CD4-positive, alpha-beta memory T cell (primary cell): Measurements from ENCODE around the gene HDAC4. TPM values are rescaled to one million over a fixed set of nuclear protein-coding genes. Genes with fewer than 3 reads are reported as not detected.
"Not testable (repeated sequence)": the region's sequence is repeated elsewhere in the genome, so short reads cannot be mapped to it uniquely, and the experiment has no call there.

Experiments used
- CTCF ChIA-PET: fragments of 350-600 bp; sonication (Branson Sonifier 250); formaldehyde crosslinking; loops from one replicate; lab custom pipeline; 2021; ENCODE audit warnings: inconsistent platforms; ENCODE audit not compliant: partially characterized antibody; lab: Charles Lee
- POLR2A ChIA-PET: fragments of 350-600 bp; sonication (Branson Sonifier 250); formaldehyde crosslinking; loops from one replicate; lab custom pipeline; 2021; ENCODE audit not compliant: partially characterized antibody; lab: Charles Lee
- DNase-seq, 5 donors: peaks; one replicate each; pipeline versions ENCODE4 v3.0.0 to v3.0.0-alpha.2; 2020 to 2022; ENCODE audit warnings: mixed read lengths in 1 of 5
- H3K27ac ChIP-seq: one replicate; pipeline ENCODE4 v1.7.0; 2013; ENCODE audit warnings: low read depth, low read length
- H3K27me3 ChIP-seq: 2 replicates; pipeline ENCODE4 v1.7.0; 2013; ENCODE audit warnings: mild to moderate bottlenecking, low read length, moderate library complexity; ENCODE audit not compliant: insufficient read depth
- H3K36me3 ChIP-seq: 2 replicates; pipeline ENCODE4 v1.7.0; 2013; ENCODE audit warnings: mild to moderate bottlenecking, low read length, moderate library complexity; ENCODE audit not compliant: insufficient read depth
- H3K4me1 ChIP-seq: 2 replicates; pipeline ENCODE4 v1.7.0; 2013; ENCODE audit warnings: mild to moderate bottlenecking, low read length, moderate library complexity; ENCODE audit not compliant: insufficient read depth
- H3K4me3 ChIP-seq, 2 donors: one replicate each; pipeline ENCODE4 v1.7.0; 2013; ENCODE audit warnings: low read length in 2 of 2, mild to moderate bottlenecking in 1 of 2
- H3K9me3 ChIP-seq, 2 donors: one replicate each; pipeline ENCODE4 v1.7.0; 2013; ENCODE audit warnings: low read length in 2 of 2, control low read depth in 1 of 2; ENCODE audit not compliant: control insufficient read depth in 1 of 2
- H3K27ac Mint-ChIP-seq, 7 donors: one replicate each; pipeline ENCODE4 v1.8.0; 2020 to 2021; ENCODE audit warnings: mixed read lengths in 7 of 7, mild to moderate bottlenecking in 6 of 7, inconsistent platforms in 3 of 7, moderate library complexity in 3 of 7
- H3K27me3 Mint-ChIP-seq, 2 donors: one replicate each; pipeline ENCODE4 v1.8.0; 2020 to 2021; ENCODE audit warnings: mixed read lengths in 2 of 2
- H3K36me3 Mint-ChIP-seq, 2 donors: one replicate each; pipeline ENCODE4 v1.8.0; 2020 to 2021; ENCODE audit warnings: mixed read lengths in 2 of 2, inconsistent platforms in 1 of 2, mild to moderate bottlenecking in 1 of 2
- H3K4me1 Mint-ChIP-seq, 4 donors: one replicate each; pipeline ENCODE4 v1.8.0; 2020 to 2021; ENCODE audit warnings: mixed read lengths in 4 of 4, mild to moderate bottlenecking in 1 of 4
- H3K4me3 Mint-ChIP-seq, 8 donors: one replicate each; pipeline ENCODE4 v1.8.0; 2020 to 2021; ENCODE audit warnings: mixed read lengths in 8 of 8, mild to moderate bottlenecking in 7 of 8, moderate library complexity in 6 of 8, inconsistent platforms in 3 of 8
- H3K9me3 Mint-ChIP-seq, 8 donors: one replicate each; pipeline ENCODE4 v1.8.0; 2020 to 2021; ENCODE audit warnings: mixed read lengths in 8 of 8, mild to moderate bottlenecking in 5 of 8, inconsistent platforms in 3 of 8, moderate library complexity in 1 of 8
- intact Hi-C: fragments of 100-400 bp; cut with micrococcal nuclease; formaldehyde crosslinking; loops from one replicate; pipeline ENCODE4 v1.15.1; 2023
- polyA plus RNA-seq, 2 donors: library from polyadenylated mRNA; unstranded; fragments of 300-500 nt; fragmentation: Illumina TruSeq; gene quantifications; one replicate each; pipeline ENCODE4 v1.2.3, GENCODE V29; 2021
- total RNA-seq, 2 experiments: library from RNA; stranded (reverse); gene quantifications; one replicate each; pipeline ENCODE4 v1.2.3, GENCODE V29; 2021

The HDAC4 gene
- total and polyA plus RNA-seq, 4 experiments from 2014 or later, result 1.4 to 59.7 (median 30.4) TPM

DNA sequence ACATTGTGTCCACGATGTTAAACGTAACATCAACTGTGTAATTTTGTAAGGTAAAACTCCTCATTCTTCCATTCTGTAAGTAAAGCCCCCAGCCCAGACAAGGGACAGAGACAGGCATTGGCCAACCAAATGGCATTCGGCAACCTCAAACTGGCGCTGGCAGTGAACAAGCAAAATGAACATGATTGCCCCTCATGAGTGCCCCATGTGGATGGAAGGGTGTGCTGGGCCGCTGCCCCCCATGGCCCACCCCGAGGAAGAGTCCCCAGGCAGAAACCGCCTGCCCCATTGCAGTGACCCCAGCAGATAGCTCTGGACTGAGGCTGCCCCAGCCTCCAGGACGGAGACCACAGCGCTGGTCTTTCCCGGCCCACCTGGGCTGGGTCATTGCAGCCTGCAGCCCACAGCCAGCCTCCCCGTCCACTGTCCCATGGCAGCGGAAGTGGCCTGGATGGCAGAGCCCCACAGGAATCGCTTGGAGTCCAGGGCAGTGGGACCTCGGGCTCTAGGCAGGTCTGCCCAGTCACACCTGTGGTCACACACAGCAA is 220.2 kb downstream of the HDAC4 start:
- no peak for DNase-seq
- H3K9me3 Mint-ChIP-seq, result peaks cover 0 to 19% (median 8%) of the 10 kb centered on the region in 8 donors
- H3K4me3 ChIP-seq, result no peak overlapping the region
- H3K4me1 Mint-ChIP-seq, result peaks cover 0 to 2% (median 0%) of the 10 kb centered on the region in 4 donors
- no peak overlapping the region for H3K27ac ChIP-seq
- CTCF ChIA-PET, result no interaction called here
- H3K36me3 Mint-ChIP-seq, result peaks cover 58 to 72% of the 10 kb centered on the region in 2 donors
- intact Hi-C loops, result no loop called here
- no peak overlapping the region for H3K27ac Mint-ChIP-seq
- no peak overlapping the region for H3K4me3 Mint-ChIP-seq
- H3K9me3 ChIP-seq, result no peaks in the 10 kb centered on the region
- POLR2A ChIA-PET, result no interaction called here
- H3K36me3 ChIP-seq, result peaks cover 32% of the 10 kb centered on the region
- no peaks in the 10 kb centered on the region for H3K4me1 ChIP-seq
- no peaks in the 10 kb centered on the region for H3K27me3 ChIP-seq
- no peaks in the 10 kb centered on the region for H3K27me3 Mint-ChIP-seq

DNA sequence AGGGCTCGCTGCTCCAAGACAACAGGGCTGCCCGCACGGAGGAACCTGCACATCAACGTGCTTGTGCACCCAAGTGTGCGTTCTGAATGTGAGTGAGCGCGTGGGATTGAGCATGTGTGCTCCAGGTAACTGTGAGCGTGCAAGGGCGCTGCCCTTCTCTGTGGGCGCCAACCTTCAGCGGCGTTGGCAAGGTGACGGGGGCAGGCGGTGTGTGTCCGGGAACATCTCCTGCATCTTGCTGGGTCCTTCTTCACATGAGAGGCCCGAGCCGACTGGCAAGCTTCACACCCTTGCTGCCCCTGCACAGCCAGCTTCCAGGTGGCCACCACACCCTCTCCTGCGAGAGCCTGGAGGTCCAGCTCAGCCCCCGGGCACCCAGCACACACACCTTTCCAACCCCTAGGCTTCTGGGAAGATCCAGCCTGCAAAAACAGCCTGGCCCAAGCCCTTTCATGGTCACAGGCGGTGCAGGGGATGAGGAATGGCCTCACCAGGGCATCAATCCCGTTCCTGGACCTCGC is 220.9 kb downstream of the HDAC4 start:
- peaks cover 0 to 26% (median 11%) of the 10 kb centered on the region in 8 donors for H3K9me3 Mint-ChIP-seq
- no peak overlapping the region for H3K4me3 Mint-ChIP-seq
- ChIA-PET CTCF (no interaction called here), POLR2A (no interaction called here)
- no peak overlapping the region for H3K27ac Mint-ChIP-seq
- no peak for DNase-seq
- no peak overlapping the region for H3K27ac ChIP-seq
- H3K9me3 ChIP-seq, result peaks cover 0 to 6% of the 10 kb centered on the region in 2 donors
- no peak overlapping the region for H3K4me3 ChIP-seq
- peaks cover 32% of the 10 kb centered on the region for H3K36me3 ChIP-seq
- no peaks in the 10 kb centered on the region for H3K27me3 ChIP-seq
- peaks cover 0 to 2% (median 0%) of the 10 kb centered on the region in 4 donors for H3K4me1 Mint-ChIP-seq
- intact Hi-C loops, result no loop called here
- H3K4me1 ChIP-seq, result no peaks in the 10 kb centered on the region
- H3K36me3 Mint-ChIP-seq, result peaks cover 65 to 78% of the 10 kb centered on the region in 2 donors
- no peaks in the 10 kb centered on the region for H3K27me3 Mint-ChIP-seq

DNA sequence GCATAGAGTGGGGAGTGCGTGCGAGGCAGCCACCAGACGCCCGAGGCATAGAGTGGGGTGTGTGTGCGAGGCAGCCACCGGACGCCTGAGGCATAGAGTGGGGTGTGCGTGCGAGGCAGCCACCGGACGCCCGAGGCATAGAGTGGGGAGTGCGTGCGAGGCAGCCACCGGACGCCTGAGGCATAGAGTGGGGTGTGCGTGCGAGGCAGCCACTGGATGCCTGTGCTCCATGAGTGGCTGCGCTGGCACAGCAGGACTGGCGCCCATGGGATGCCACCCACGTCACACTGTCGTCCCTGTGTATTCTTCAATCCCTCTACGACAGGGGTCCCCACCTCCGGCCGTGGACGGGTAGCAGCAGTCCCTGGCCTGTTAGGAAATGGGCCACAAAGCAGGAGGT is 221.9 kb downstream of the HDAC4 start:
- Histone ChIP-seq H3K4me1 (no peaks in the 10 kb centered on the region), H3K4me3 (no peak overlapping the region), H3K9me3 (peaks cover 0 to 14% of the 10 kb centered on the region in 2 donors), H3K27me3 (no peaks in the 10 kb centered on the region), H3K27ac (no peak overlapping the region), H3K36me3 (peaks cover 32% of the 10 kb centered on the region)
- Mint-ChIP-seq H3K9me3 (peaks cover 0 to 35% (median 21%) of the 10 kb centered on the region in 8 donors), H3K27me3 (no peaks in the 10 kb centered on the region), H3K4me3 (no peak overlapping the region), H3K36me3 (peaks cover 75 to 85% of the 10 kb centered on the region in 2 donors), H3K27ac (no peak overlapping the region), H3K4me1 (peaks cover 0 to 2% (median 0%) of the 10 kb centered on the region in 4 donors)
- ChIA-PET CTCF (no interaction called here), POLR2A (no interaction called here)
- no peak for DNase-seq
- intact Hi-C loops, result no loop called here

DNA sequence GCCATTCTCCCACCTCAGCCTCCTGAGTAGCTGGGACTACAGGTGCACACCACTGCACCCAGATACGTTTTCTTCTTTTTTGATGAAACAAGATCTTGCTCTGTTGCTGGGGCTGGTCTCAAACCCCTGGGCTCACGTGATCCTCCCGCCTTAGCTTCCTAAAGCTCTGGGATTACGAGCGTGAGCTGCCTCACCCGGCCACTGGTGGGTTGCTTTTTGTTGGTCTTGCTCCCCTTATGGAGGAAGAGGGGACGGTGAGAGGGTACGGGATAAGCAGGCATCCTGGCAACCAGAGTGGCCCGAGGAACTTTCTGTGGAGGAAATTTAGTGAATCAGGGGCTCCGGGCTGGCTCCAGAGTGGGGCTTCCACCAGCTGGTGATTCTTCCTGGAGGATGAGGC is 222.3 kb downstream of the HDAC4 start:
- Mint-ChIP-seq H3K27ac (peak overlapping the region in 2 of 7 donors; percentile 15), H3K9me3 (peaks cover under 1 to 40% (median 24%) of the 10 kb centered on the region in 8 donors), H3K4me1 (peaks cover 0 to 2% (median 0%) of the 10 kb centered on the region in 4 donors), H3K4me3 (peak overlapping the region in 1 of 8 donors; percentile 61), H3K27me3 (no peaks in the 10 kb centered on the region), H3K36me3 (peaks cover 80 to 84% of the 10 kb centered on the region in 2 donors)
- Histone ChIP-seq H3K27me3 (no peaks in the 10 kb centered on the region), H3K4me3 (no peak overlapping the region), H3K9me3 (peaks cover 0 to 15% of the 10 kb centered on the region in 2 donors), H3K27ac (no peak overlapping the region), H3K4me1 (no peaks in the 10 kb centered on the region), H3K36me3 (peaks cover 32% of the 10 kb centered on the region)
- CTCF ChIA-PET, result no interaction called here
- POLR2A ChIA-PET, result no interaction called here
- no peak for DNase-seq
- intact Hi-C loops, result no loop called here

DNA sequence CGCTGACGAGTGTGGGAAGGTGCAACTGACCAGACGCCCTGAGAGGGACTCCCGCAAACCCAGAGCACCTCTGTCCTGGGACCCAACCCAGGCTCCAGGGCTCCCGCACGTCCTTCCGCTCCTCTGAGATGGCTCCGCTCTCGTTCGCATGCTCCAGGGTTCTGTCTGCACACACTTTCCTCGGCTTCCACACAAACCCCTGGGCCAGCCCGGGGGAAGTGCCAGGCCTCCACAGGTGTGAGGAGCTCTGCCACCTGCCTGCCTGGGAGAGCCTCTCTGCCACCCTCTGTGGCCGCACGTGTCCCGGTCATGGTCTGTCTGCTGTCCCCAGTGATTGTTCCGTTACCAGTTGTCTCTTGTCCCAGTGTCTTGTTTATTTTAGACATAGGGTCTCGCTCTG is 222.9 kb downstream of the HDAC4 start:
- Mint-ChIP-seq H3K36me3 (peaks cover 85% of the 10 kb centered on the region in 2 donors), H3K27me3 (no peaks in the 10 kb centered on the region)
- no peak for DNase-seq

DNA sequence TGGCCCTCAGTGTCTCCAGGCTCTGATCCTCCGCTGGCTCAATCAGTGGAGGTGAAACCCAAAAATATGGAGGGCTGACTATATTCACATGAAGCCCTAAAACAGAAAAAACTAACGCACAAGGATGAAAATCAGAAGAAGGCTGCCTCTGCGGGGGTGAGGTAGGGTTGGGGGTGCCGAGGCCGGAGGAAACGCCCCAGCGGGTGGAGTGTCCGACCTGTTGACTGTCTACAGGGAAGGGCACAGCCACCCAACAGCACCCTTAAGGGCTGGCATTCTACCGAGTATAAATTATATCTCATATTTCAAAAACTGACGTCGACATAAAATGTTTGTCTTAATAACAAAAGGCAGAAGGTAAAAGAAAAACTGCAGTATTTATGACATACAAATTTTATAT is 223.5 kb downstream of the HDAC4 start:
- Mint-ChIP-seq H3K9me3 (peaks cover 3 to 52% (median 36%) of the 10 kb centered on the region in 8 donors), H3K4me1 (peaks cover 0 to 2% (median 0%) of the 10 kb centered on the region in 4 donors), H3K36me3 (peaks cover 88 to 91% of the 10 kb centered on the region in 2 donors), H3K27ac (no peak overlapping the region), H3K4me3 (no peak overlapping the region), H3K27me3 (no peaks in the 10 kb centered on the region)
- Histone ChIP-seq H3K9me3 (peaks cover 0 to 24% of the 10 kb centered on the region in 2 donors), H3K27ac (no peak overlapping the region), H3K36me3 (peaks cover 36% of the 10 kb centered on the region), H3K4me1 (no peaks in the 10 kb centered on the region), H3K27me3 (no peaks in the 10 kb centered on the region), H3K4me3 (no peak overlapping the region)
- intact Hi-C loops, result no loop called here
- DNase-seq, result no peak
- POLR2A ChIA-PET, result no interaction called here
- CTCF ChIA-PET, result no interaction called here

More for the DNA sequence above, 222.9 kb downstream of the HDAC4 start:
- Mint-ChIP-seq H3K4me3 (no peak overlapping the region), H3K4me1 (peaks cover 0 to 2% (median 0%) of the 10 kb centered on the region in 4 donors), H3K27ac (peak overlapping the region in 2 of 7 donors; percentile 23 to 25), H3K9me3 (peaks cover 3 to 46% (median 30%) of the 10 kb centered on the region in 8 donors)
- H3K9me3 ChIP-seq, result peaks cover 0 to 21% of the 10 kb centered on the region in 2 donors
- intact Hi-C loops, result no loop called here
- H3K27ac ChIP-seq, result no peak overlapping the region
- peaks cover 34% of the 10 kb centered on the region for H3K36me3 ChIP-seq
- H3K4me1 ChIP-seq, result no peaks in the 10 kb centered on the region
- ChIA-PET POLR2A (no interaction called here), CTCF (no interaction called here)
- no peaks in the 10 kb centered on the region for H3K27me3 ChIP-seq
- H3K4me3 ChIP-seq, result no peak overlapping the region

DNA sequence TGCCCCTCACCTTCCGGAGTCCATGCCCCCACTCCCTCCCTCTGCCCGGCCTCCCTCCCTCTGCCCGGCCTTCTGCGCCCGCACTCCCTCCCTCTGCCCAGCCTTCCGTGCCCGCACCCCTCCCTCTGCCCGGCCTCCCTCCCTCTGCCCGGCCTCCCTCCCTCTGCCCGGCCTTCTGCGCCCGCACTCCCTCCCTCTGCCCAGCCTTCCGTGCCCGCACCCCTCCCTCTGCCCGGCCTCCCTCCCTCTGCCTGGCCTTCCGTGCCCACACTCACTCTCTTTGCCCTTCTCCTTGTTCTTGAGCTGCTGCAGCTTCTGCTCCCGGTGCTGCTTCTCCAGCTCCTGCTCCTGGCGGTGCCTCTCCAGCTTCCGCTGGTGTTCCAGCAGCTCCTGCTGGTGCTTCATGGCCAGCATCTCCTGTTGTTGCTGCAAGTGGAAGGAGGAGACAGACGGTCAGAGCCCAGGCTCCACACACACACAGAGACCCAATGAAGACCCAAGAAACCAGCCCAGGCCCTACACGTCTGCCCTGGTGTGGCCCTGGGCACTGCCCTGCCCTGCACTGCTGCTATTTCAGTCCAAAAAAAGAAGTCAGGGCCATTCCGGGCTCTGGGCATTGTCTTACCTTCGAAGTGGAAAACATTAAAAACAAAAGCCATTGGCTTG is 224.5 kb downstream of the HDAC4 start:
- Mint-ChIP-seq H3K27ac (peak overlapping the region in 1 of 7 donors; percentile 77), H3K36me3 (peaks cover 85 to 93% of the 10 kb centered on the region in 2 donors), H3K9me3 (peaks cover 3 to 59% (median 43%) of the 10 kb centered on the region in 8 donors)
- H3K4me3 ChIP-seq, H3K4me1 Mint-ChIP-seq, H3K27me3 Mint-ChIP-seq, POLR2A ChIA-PET, H3K4me3 Mint-ChIP-seq, CTCF ChIA-PET, H3K27ac ChIP-seq, H3K27me3 ChIP-seq, DNase-seq, H3K4me1 ChIP-seq, intact Hi-C loops: not testable (repeated sequence)
- peaks cover 32% of the 10 kb centered on the region for H3K36me3 ChIP-seq
- peaks cover 0 to 27% of the 10 kb centered on the region in 2 donors for H3K9me3 ChIP-seq
